H1 (cell line): ENCODE results near the gene BORCS6. TPM values are rescaled to one million over a fixed set of nuclear protein-coding genes. Genes with fewer than 3 reads are reported as not detected.

Source experiments
- CTCF ChIA-PET: fragments of 300-600 bp; sonication (Branson Sonifier 250); formaldehyde crosslinking; loops from one replicate; lab custom pipeline; 2021; ENCODE audit not compliant: partially characterized antibody; lab: Charles Lee
- POLR2A ChIA-PET: fragments of 300-600 bp; sonication (Branson Sonifier 250); formaldehyde crosslinking; loops from one replicate; lab custom pipeline; 2021; ENCODE audit warnings: inconsistent platforms; ENCODE audit not compliant: partially characterized antibody; lab: Charles Lee
- DNase-seq, 2 experiments: peaks; one replicate each; pipeline versions ENCODE4 v3.0.0 to v3.0.0-alpha.2; 2010 to 2022; ENCODE audit warnings: low spot score in 2 of 2, low read depth in 1 of 2, mixed read lengths in 1 of 2
- FAIRE-seq: peaks from 2 replicates; lab custom pipeline; 2011; peaks lifted over from hg19 to GRCh38; lab: Jason Lieb, UNC
- H2AFZ ChIP-seq: 2 replicates; pipeline ENCODE4 v1.8.1; 2012; ENCODE audit warnings: low read length, inconsistent platforms
- H2AK5ac ChIP-seq: 2 replicates; pipeline ENCODE4 v1.6.1; 2013; ENCODE audit warnings: low read depth, low read length
- H2BK120ac ChIP-seq: replicated peaks from 2 replicates; pipeline ENCODE3; 2013; ENCODE audit warnings: low read depth, low read length, inconsistent platforms
- H2BK12ac ChIP-seq: 2 replicates; pipeline ENCODE4 v1.6.1; 2013; ENCODE audit warnings: low read depth, low read length
- H2BK15ac ChIP-seq: 2 replicates; pipeline ENCODE4 v1.6.1; 2013; ENCODE audit warnings: low read length
- H2BK20ac ChIP-seq: 2 replicates; pipeline ENCODE4 v1.6.1; 2013; ENCODE audit warnings: low read length
- H2BK5ac ChIP-seq: 2 replicates; pipeline ENCODE4 v1.6.1; 2013; ENCODE audit warnings: low read depth, low read length
- H3K14ac ChIP-seq: 2 replicates; pipeline ENCODE4 v1.6.1; 2013; ENCODE audit warnings: inconsistent platforms; ENCODE audit not compliant: insufficient read length
- H3K18ac ChIP-seq: 2 replicates; pipeline ENCODE4 v1.6.1; 2013; ENCODE audit warnings: low read length; ENCODE audit errors: extremely low read depth
- H3K23ac ChIP-seq: 2 replicates; pipeline ENCODE4 v1.6.1; 2013; ENCODE audit warnings: inconsistent platforms; ENCODE audit not compliant: insufficient read length
- H3K23me2 ChIP-seq: 2 replicates; pipeline ENCODE4 v1.6.1; 2013; ENCODE audit warnings: low read depth, low read length
- H3K27ac ChIP-seq: 2 replicates; pipeline ENCODE4 v1.6.1; 2011; ENCODE audit warnings: low read depth, low read length, inconsistent platforms
- H3K27me3 ChIP-seq, 4 experiments: replicated peaks in 1 of 4; 1 replicate in 1 of 4; 2 replicates in 3 of 4; pipeline versions ENCODE4 v1.6.1 to v1.8.1; 2011 to 2013; ENCODE audit warnings: low read length in 3 of 4, mild to moderate bottlenecking in 3 of 4, inconsistent platforms in 2 of 4, mixed read lengths in 2 of 4, moderate library complexity in 1 of 4; ENCODE audit not compliant: control insufficient read depth in 3 of 4, insufficient read depth in 3 of 4; ENCODE audit errors: extremely low read depth in 1 of 4
- H3K36me3 ChIP-seq, 4 experiments: 2 replicates each; pipeline versions ENCODE4 v1.6.1 to v1.8.1; 2011 to 2013; ENCODE audit warnings: mild to moderate bottlenecking in 4 of 4, low read length in 3 of 4, moderate library complexity in 2 of 4, control low read depth in 1 of 4, inconsistent platforms in 1 of 4; ENCODE audit not compliant: insufficient read depth in 4 of 4, control insufficient read depth in 2 of 4
- H3K4ac ChIP-seq: replicated peaks from 2 replicates; pipeline ENCODE3; 2013; ENCODE audit warnings: low read length, low read depth, mixed read lengths, inconsistent platforms; ENCODE audit not compliant: insufficient read length
- H3K4me1 ChIP-seq, 4 experiments: replicated peaks in 1 of 4; 1 replicate in 1 of 4; 2 replicates in 3 of 4; pipeline versions ENCODE4 v1.6.1 to v1.8.1; 2011 to 2013; ENCODE audit warnings: low read length in 3 of 4, inconsistent platforms in 2 of 4, mixed read lengths in 1 of 4; ENCODE audit not compliant: insufficient read depth in 4 of 4, control insufficient read depth in 3 of 4
- H3K4me2 ChIP-seq, 2 experiments: 2 replicates each; pipeline versions ENCODE4 v1.6.1 to v1.8.1; 2011 to 2013; ENCODE audit warnings: low read depth in 2 of 2, low read length in 2 of 2, control low read depth in 1 of 2, inconsistent platforms in 1 of 2, mild to moderate bottlenecking in 1 of 2; ENCODE audit not compliant: insufficient read depth in 1 of 2
- H3K4me3 ChIP-seq, 4 experiments: fragments of 200-600, 300-600 bp in 1 of 4; sonication (generic), shearing (Covaris generic), sonication (Bioruptor Twin) in 1 of 4; 2 replicates each; pipeline versions ENCODE4 v1.5.1 to v1.8.1; 2011 to 2016; ENCODE audit warnings: low read length in 4 of 4, low read depth in 3 of 4, control low read depth in 2 of 4, inconsistent platforms in 2 of 4, mild to moderate bottlenecking in 2 of 4, mixed read lengths in 1 of 4, moderate library complexity in 1 of 4; ENCODE audit not compliant: insufficient read depth in 2 of 4; ENCODE audit errors: extremely low read depth in 1 of 4
- H3K56ac ChIP-seq: replicated peaks from 2 replicates; pipeline ENCODE3; 2013; ENCODE audit warnings: low read depth, mild to moderate bottlenecking, mixed read lengths, low read length, inconsistent platforms; ENCODE audit not compliant: insufficient read length
- H3K79me1 ChIP-seq: 2 replicates; pipeline ENCODE4 v1.6.1; 2013; ENCODE audit warnings: low read depth, low read length, control low read depth
- H3K79me2 ChIP-seq, 2 experiments: 2 replicates each; pipeline versions ENCODE4 v1.6.1 to v1.8.1; 2012 to 2013; ENCODE audit warnings: low read length in 2 of 2, mild to moderate bottlenecking in 2 of 2, inconsistent platforms in 1 of 2; ENCODE audit not compliant: insufficient read depth in 2 of 2, control insufficient read depth in 1 of 2
- H3K9ac ChIP-seq, 4 experiments: replicated peaks in 1 of 4; 1 replicate in 1 of 4; 2 replicates in 3 of 4; pipeline versions ENCODE4 v1.6.1 to v1.8.1; 2011 to 2013; ENCODE audit warnings: low read depth in 3 of 4, low read length in 3 of 4, control low read depth in 2 of 4, mild to moderate bottlenecking in 2 of 4, moderate library complexity in 2 of 4, inconsistent platforms in 1 of 4; ENCODE audit errors: extremely low read depth in 1 of 4
- H3K9me3 ChIP-seq, 2 experiments: 2 replicates each; pipeline versions ENCODE4 v1.6.1 to v1.8.1; 2012 to 2013; ENCODE audit warnings: mild to moderate bottlenecking in 2 of 2, moderate library complexity in 2 of 2, control low read depth in 1 of 2, inconsistent platforms in 1 of 2, low read depth in 1 of 2, low read length in 1 of 2, mixed read lengths in 1 of 2; ENCODE audit not compliant: insufficient read depth in 2 of 2
- H4K20me1 ChIP-seq, 2 experiments: replicated peaks in 1 of 2; 2 replicates each; pipeline versions ENCODE3 to v1.8.1; 2011 to 2013; ENCODE audit warnings: inconsistent platforms in 2 of 2, low read length in 2 of 2, mild to moderate bottlenecking in 1 of 2; ENCODE audit not compliant: insufficient read depth in 2 of 2, control insufficient read depth in 1 of 2
- H4K5ac ChIP-seq: 2 replicates; pipeline ENCODE4 v1.6.1; 2013; ENCODE audit warnings: low read length, low read depth, mixed read lengths, inconsistent platforms; ENCODE audit not compliant: insufficient read length
- H4K8ac ChIP-seq: 2 replicates; pipeline ENCODE4 v1.8.0; 2013; ENCODE audit warnings: mild to moderate bottlenecking, moderate library complexity, low read length, inconsistent platforms; ENCODE audit not compliant: insufficient read depth; ENCODE audit errors: extremely low read depth
- H4K91ac ChIP-seq: replicated peaks from 2 replicates; pipeline ENCODE3; 2013; ENCODE audit warnings: low read length, mixed read lengths, inconsistent platforms; ENCODE audit not compliant: insufficient read length
- ATF3 ChIP-seq: IDR thresholded peaks from 2 replicates; pipeline ENCODE4 v1.6.1; 2011; ENCODE audit warnings: low read depth, mild to moderate bottlenecking, low read length; ENCODE audit not compliant: insufficient read depth
- HDAC6 ChIP-seq: IDR thresholded peaks from one replicate; pipeline ENCODE4 v1.7.1; 2012; ENCODE audit warnings: low read depth, mild to moderate bottlenecking, inconsistent platforms, low read length, moderate library complexity
- KDM5A ChIP-seq: fragments of 200-600 bp; IDR thresholded peaks from 2 replicates; pipeline ENCODE4 v1.7.1; 2012; ENCODE audit warnings: mild to moderate bottlenecking, low read length, inconsistent platforms, mixed read lengths
- PHF8 ChIP-seq: fragments of 200-600 bp; sonication (generic); conservative IDR thresholded peaks from 2 replicates; pipeline ENCODE4 v1.7.1; 2012; ENCODE audit warnings: low read depth, mild to moderate bottlenecking, inconsistent platforms, low read length, moderate library complexity
- SAP30 ChIP-seq: fragments of 300-600 bp; sonication (generic); IDR thresholded peaks from 2 replicates; pipeline ENCODE4 v1.7.1; 2012; ENCODE audit warnings: low read length, moderate library complexity, mild to moderate bottlenecking, inconsistent platforms; ENCODE audit not compliant: insufficient read depth, insufficient replicate concordance
- WGBS, 2 experiments: shearing (Covaris generic) in 1 of 2; methylation state at CpG; one replicate each; pipeline versions ENCODE4 v1.1.6 to v1.1.7; 2013 to 2015; ENCODE audit warnings: low lambda C conversion rate in 2 of 2, mixed read lengths in 2 of 2, inconsistent platforms in 1 of 2, low coverage in 1 of 2, missing lambda C conversion rate in 1 of 2; ENCODE audit not compliant: insufficient replicate concordance in 2 of 2, insufficient coverage in 1 of 2, insufficient read length in 1 of 2; ENCODE audit errors: extremely low coverage in 1 of 2, missing lambda C conversion rate in 1 of 2; 5-methylcytosine and 5-hydroxymethylcytosine counted together
- polyA plus RNA-seq, 7 experiments: library from polyadenylated mRNA; depleted of rRNA in 3 of 7; stranded (reverse) in 5 of 7; unstranded in 2 of 7; fragments of >200 nt in 5 of 7; fragments of 200-250 nt in 2 of 7; gene quantifications; 1 replicate in 5 of 7; 2 replicates in 1 of 7; 4 replicates in 1 of 7; pipeline versions ENCODE4 v1.2.1 to v1.2.3, GENCODE V29; 2011 to 2013; ENCODE audit warnings: missing spikeins in 2 of 7, mixed read lengths in 2 of 7
- total RNA-seq: library from RNA; stranded (reverse); fragmentation: NEBNext Ultra II Directional; extraction: Animal tissue kit (Norgen Biotek cat#: 25700); gene quantifications from 2 replicates; pipeline ENCODE4 v1.2.1, GENCODE V29; 2021

Gene BORCS6
- total and polyA plus RNA-seq, 2 of the 8 experiments (the other 6 are each of a cell fraction or from before 2014, with no cell fraction given) = 3.3 to 3.6 TPM

GRCh38 chr17:8163978-8164814 lies 25.8 kb downstream of the BORCS6 start:
- peak overlapping the region; percentile 95 for H3K18ac ChIP-seq
- peaks cover 8% of the 10 kb centered on the region for H3K79me1 ChIP-seq
- whole genome bisulfite sequencing, 2 experiments = 42% methylated on average over 13 of the region's 13 CpGs; no CpG with 5 or more reads in 1 of the 2 experiments
- H3K79me2 ChIP-seq = peaks cover 0 to 15% of the 10 kb centered on the region in 2 experiments; a peak in 2 of 4 replicates
- peak overlapping the region; percentile 63; the same call in 1 of the 2 replicates for H2AFZ ChIP-seq
- H3K27ac ChIP-seq = peak overlapping the region; percentile 99; the same call in 1 of the 2 replicates
- H2AK5ac ChIP-seq = peak overlapping the region; percentile 88; the same call in 1 of the 2 replicates
- H3K14ac ChIP-seq = no peak overlapping the region
- no peak for DNase-seq
- peak overlapping the region; percentile 27 for H4K5ac ChIP-seq
- H3K23me2 ChIP-seq = peaks cover 16% of the 10 kb centered on the region
- H3K4ac ChIP-seq = peak overlapping the region; percentile 69
- peaks cover 8 to 9% of the 10 kb centered on the region in 2 experiments for H4K20me1 ChIP-seq
- H2BK12ac ChIP-seq = peak overlapping the region; percentile 96
- peaks cover 0 to 10% (median 5%) of the 10 kb centered on the region in 4 experiments; a peak in 6 of 8 replicates for H3K36me3 ChIP-seq
- no peaks in the 10 kb centered on the region for H3K9me3 ChIP-seq
- CTCF ChIA-PET = interaction anchor here (0.6 to 1.4 kb wide), 8 partner anchors 17 to 174 kb away, joined by 3 to 5 read pairs (median 4); no protein-coding TSS in a partner anchor
- peak overlapping the region; percentile 82 for H2BK20ac ChIP-seq
- peak overlapping the region; percentile 100; the same call in 1 of the 2 replicates for H2BK15ac ChIP-seq
- no peaks in the 10 kb centered on the region for H3K27me3 ChIP-seq
- peak overlapping the region; percentile 85 to 95 for H3K4me2 ChIP-seq
- peak overlapping the region in 2 of 4 experiments; percentile 19 to 97; a peak in 4 of 8 replicates for H3K4me3 ChIP-seq
- H3K23ac ChIP-seq = no peak overlapping the region
- TF ChIP-seq SAP30 = no peak
- TF ChIP-seq ATF3 = 0 out of 2 replicates have a peak, but pooled peaks have one; percentile 6
- TF ChIP-seq HDAC6 = no peak
- TF ChIP-seq KDM5A = no peak
- TF ChIP-seq PHF8 = no peak
- POLR2A ChIA-PET = interaction anchor here (0.6 to 15.7 kb wide), 20 partner anchors 10 to 477 kb away, joined by 3 to 289 read pairs (median 4); partner anchors contain the start of genes AURKB, BORCS6, PER1 and TMEM107
- H3K4me1 ChIP-seq = peaks cover 4 to 25% (median 21%) of the 10 kb centered on the region in 4 experiments
- peak overlapping the region; percentile 100 for H2BK5ac ChIP-seq
- H4K91ac ChIP-seq = peak overlapping the region; percentile 92
- peak overlapping the region; percentile 95 for H2BK120ac ChIP-seq
- FAIRE-seq = no peak
- peak overlapping the region; percentile 28 for H3K56ac ChIP-seq
- H3K9ac ChIP-seq = peak overlapping the region in 3 of 4 experiments; percentile 57 to 78 (median 60); a peak in 6 of 7 replicates
- H4K8ac ChIP-seq = peak overlapping the region; percentile 100; the same call in 1 of the 2 replicates
